Adrenal gland (tissue), 12 donors: ENCODE measurements around the gene TLR5. TPM values are rescaled to one million over a fixed set of nuclear protein-coding genes. Genes with fewer than 3 reads are reported as not detected.
A peak's percentile ranks its signal among the peaks of the same experiment; 100 is the strongest.

Experiments used
- DNase-seq, 7 donors: peaks; one replicate each; pipeline ENCODE4 v3.0.0-alpha.2; 2019 to 2020
- H3K27ac ChIP-seq, 5 donors: fragments of 200-600 bp; sonication (generic) in 4 of 5; 1 replicate in 3 of 5; 2 replicates in 2 of 5; pipeline versions ENCODE4 v1.5.1 to v1.8.0; 2016 to 2020; ENCODE audit warnings: mild to moderate bottlenecking in 1 of 5
- H3K27me3 ChIP-seq: fragments of 200-600 bp; 2 replicates; pipeline ENCODE4 v1.8.0; 2021
- H3K36me3 ChIP-seq, 2 donors: fragments of 200-600 bp; replicated peaks in 1 of 2; 1 replicate in 1 of 2; 2 replicates in 1 of 2; pipeline versions ENCODE4 v1.5.1 to v1.8.0; 2018 to 2022
- H3K4me1 ChIP-seq, 2 donors: fragments of 200-600 bp; replicated peaks in 1 of 2; 1 replicate in 1 of 2; 2 replicates in 1 of 2; pipeline versions ENCODE4 v1.5.1 to v1.8.0; 2018 to 2021
- H3K4me3 ChIP-seq, 4 donors: fragments of 200-600 bp; sonication (generic) in 3 of 4; one replicate each; pipeline ENCODE4 v1.5.1; 2016 to 2018
- H3K9me3 ChIP-seq, 3 donors: fragments of 200-600 bp; sonication (generic) in 1 of 3; replicated peaks in 1 of 3; 1 replicate in 2 of 3; 2 replicates in 1 of 3; pipeline versions ENCODE4 v1.5.1 to v1.8.0; 2016 to 2021
- POLR2A ChIP-seq, 2 donors: fragments of 450-650 bp; IDR thresholded peaks; one replicate each; pipeline ENCODE4 v1.6.1; 2017; ENCODE audit warnings: antibody characterized with exemption in 2 of 2, mild to moderate bottlenecking in 2 of 2, moderate library complexity in 1 of 2
- WGBS, 4 donors: extraction: QIAGEN DNeasy Blood & Tissue Kit in 2 of 4; methylation state at CpG; one replicate each; pipeline versions ENCODE4 v1.1.5 to v1.1.7; 2013 to 2017; 5-methylcytosine and 5-hydroxymethylcytosine counted together
- intact Hi-C, 2 donors: fragments of 100-400 bp; cut with DNase I; formaldehyde crosslinking; loops; one replicate each; pipeline versions ENCODE4 v1.14.1 to v1.15.0; 2022 to 2023
- polyA plus RNA-seq, 3 donors: library from polyadenylated mRNA; stranded (reverse); fragments of 200-250 nt in 2 of 3; fragments of 350-450 nt in 1 of 3; fragmentation: Illumina TruSeq in 1 of 3; extraction: RNeasy Lipid Tissue Mini Kit (QIAGEN cat#74804) in 1 of 3; gene quantifications; one replicate each; pipeline ENCODE4 v1.2.3, GENCODE V29; 2013 to 2014
- total RNA-seq, 9 donors: library from RNA; depleted of rRNA in 4 of 9; stranded (reverse); fragments of >200 nt in 4 of 9; fragments of 120-200 nt in 1 of 9; fragmentation: NEBNext Ultra II Directional in 1 of 9; extraction: Animal tissue kit (Norgen Biotek cat#: 25700) in 1 of 9; gene quantifications; one replicate each; pipeline versions ENCODE4 v1.1.0 to v1.2.4, GENCODE V29; 2013 to 2023
- TF ChIP-seq, protein P1 (sequence below), 6 experiments: fragments of 450-650 bp in 4 of 6; fragments of 200-600 bp in 2 of 6; sonication (generic) in 1 of 6; IDR thresholded peaks; 1 replicate in 5 of 6; 2 replicates in 1 of 6; pipeline versions ENCODE4 v1.5.1 to v1.8.0; 2016 to 2021; ENCODE audit warnings: antibody characterized with exemption in 6 of 6, mild to moderate bottlenecking in 2 of 6, moderate library complexity in 1 of 6
- donor health status: healthy with polysubstance abuse.
- donor health status: Bipolar disorder and iron deficiency.
- donor health status: DM: yes; HTN: yes; CAD: no.
- donor health status: DM: no; HTN: no; CAD: no.
- donor health status: DM: no; HTN: no; CAD: no.
- donor health status: DM: yes; HTN: yes; CAD: no.

Gene TLR5
- total and polyA plus RNA-seq, 12 donors: 0.33 to 11.5 (median 4.7) TPM

- Histone ChIP-seq H3K27ac (no peak overlapping the region), H3K4me3 (no peak overlapping the region), H3K9me3 (no peaks in the 10 kb centered on the region), H3K4me1 (no peaks in the 10 kb centered on the region), H3K36me3 (no peaks in the 10 kb centered on the region), H3K27me3 (no peaks in the 10 kb centered on the region)
- WGBS, 4 donors: 67 to 76% (median 74%) methylated on average over 5 of the region's 5 CpGs
- TF ChIP-seq, protein P1, sequence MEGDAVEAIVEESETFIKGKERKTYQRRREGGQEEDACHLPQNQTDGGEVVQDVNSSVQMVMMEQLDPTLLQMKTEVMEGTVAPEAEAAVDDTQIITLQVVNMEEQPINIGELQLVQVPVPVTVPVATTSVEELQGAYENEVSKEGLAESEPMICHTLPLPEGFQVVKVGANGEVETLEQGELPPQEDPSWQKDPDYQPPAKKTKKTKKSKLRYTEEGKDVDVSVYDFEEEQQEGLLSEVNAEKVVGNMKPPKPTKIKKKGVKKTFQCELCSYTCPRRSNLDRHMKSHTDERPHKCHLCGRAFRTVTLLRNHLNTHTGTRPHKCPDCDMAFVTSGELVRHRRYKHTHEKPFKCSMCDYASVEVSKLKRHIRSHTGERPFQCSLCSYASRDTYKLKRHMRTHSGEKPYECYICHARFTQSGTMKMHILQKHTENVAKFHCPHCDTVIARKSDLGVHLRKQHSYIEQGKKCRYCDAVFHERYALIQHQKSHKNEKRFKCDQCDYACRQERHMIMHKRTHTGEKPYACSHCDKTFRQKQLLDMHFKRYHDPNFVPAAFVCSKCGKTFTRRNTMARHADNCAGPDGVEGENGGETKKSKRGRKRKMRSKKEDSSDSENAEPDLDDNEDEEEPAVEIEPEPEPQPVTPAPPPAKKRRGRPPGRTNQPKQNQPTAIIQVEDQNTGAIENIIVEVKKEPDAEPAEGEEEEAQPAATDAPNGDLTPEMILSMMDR (IDR thresholded peaks at IDR 0.05): no peak
- no peak for TF ChIP-seq POLR2A (IDR thresholded peaks at IDR 0.05)
- intact Hi-C loops: no loop called here
- peak in 1 of 7 donors; percentile 19 for DNase-seq
Observed at GRCh38 chr1:223188618-223189356, 45.7 kb upstream of the TLR5 start.

DNA sequence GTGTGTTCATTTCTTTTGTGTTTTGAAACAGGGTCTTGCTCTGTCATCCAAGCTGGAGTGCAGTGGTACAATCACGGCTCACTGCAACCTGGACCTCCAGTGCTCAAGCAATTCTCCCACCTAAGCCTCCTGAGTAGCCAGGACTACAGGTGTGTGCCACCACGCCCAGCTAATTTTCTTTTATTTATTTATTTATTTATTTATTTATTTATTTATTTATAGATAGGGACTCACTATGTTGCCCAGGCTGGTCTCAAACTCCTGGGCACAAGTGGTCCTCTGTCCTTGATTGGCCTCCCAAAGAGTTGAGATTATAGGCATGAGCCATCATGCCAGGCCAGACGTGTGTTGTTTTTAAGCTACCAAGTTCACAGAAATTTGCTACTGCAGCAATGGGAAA lies 43.8 kb upstream of the TLR5 start:
- no peak for DNase-seq
- WGBS, 4 donors: 89 to 94% (median 92%) methylated on average over 3 of the region's 3 CpGs
- intact Hi-C loops: no loop called here
- Histone ChIP-seq H3K36me3 (no peaks in the 10 kb centered on the region), H3K4me1 (no peaks in the 10 kb centered on the region), H3K27ac (no peak overlapping the region), H3K9me3 (no peaks in the 10 kb centered on the region), H3K4me3 (no peak overlapping the region), H3K27me3 (no peaks in the 10 kb centered on the region)
- TF ChIP-seq, protein P1 (IDR thresholded peaks at IDR 0.05): no peak
- TF ChIP-seq POLR2A (IDR thresholded peaks at IDR 0.05): no peak

- no peak for DNase-seq
- Histone ChIP-seq H3K36me3 (no peaks in the 10 kb centered on the region), H3K4me3 (no peak overlapping the region), H3K9me3 (no peaks in the 10 kb centered on the region), H3K4me1 (peaks cover 0 to 4% of the 10 kb centered on the region in 2 donors), H3K27ac (no peak overlapping the region), H3K27me3 (no peaks in the 10 kb centered on the region)
- TF ChIP-seq POLR2A (IDR thresholded peaks at IDR 0.05): no peak
- TF ChIP-seq, protein P1 (IDR thresholded peaks at IDR 0.05): no peak
- 82 to 88% (median 86%) methylated on average over 9 of the region's 9 CpGs for WGBS, 4 donors
- intact Hi-C loops: no loop called here
Observed at GRCh38 chr1:223183268-223183862, 40.3 kb upstream of the TLR5 start.

DNA sequence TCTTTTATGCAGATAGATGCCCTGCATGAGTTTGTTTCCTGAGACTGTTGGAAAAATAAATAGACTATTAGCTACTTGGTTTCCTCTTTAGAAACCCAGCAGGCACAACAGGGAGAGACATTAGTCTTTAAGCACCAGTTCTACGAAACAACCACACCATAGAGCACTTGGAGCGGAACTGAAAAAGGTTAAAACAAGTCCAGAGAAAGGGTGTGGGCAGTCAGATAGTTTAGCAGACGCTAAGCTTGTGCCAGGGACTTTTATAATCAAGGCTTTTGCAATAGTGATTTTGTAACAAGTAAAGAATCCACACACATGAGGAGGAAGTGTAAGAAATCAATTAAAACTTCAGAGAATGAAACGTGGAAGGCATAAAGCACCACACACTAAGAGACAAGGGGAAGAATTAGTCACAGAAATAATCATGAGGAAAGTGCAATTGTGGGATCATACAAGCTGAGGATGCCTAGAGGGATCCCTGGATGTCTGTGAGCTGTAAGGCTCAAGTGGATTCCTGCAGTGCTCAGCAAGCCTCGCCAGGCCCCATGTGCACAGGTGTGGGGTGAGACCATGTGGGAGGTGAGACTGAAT lies 37.8 kb upstream of the TLR5 start:
- DNase-seq: peak in 2 of 7 donors; percentile 20 to 33
- Histone ChIP-seq H3K4me1 (peaks cover 0 to 4% of the 10 kb centered on the region in 2 donors), H3K27ac (peak overlapping the region in 2 of 5 donors; percentile 19 to 70), H3K27me3 (no peaks in the 10 kb centered on the region), H3K4me3 (no peak overlapping the region), H3K9me3 (no peaks in the 10 kb centered on the region), H3K36me3 (no peaks in the 10 kb centered on the region)
- TF ChIP-seq, protein P1 (IDR thresholded peaks at IDR 0.05): no peak
- TF ChIP-seq POLR2A (IDR thresholded peaks at IDR 0.05): no peak
- intact Hi-C loops: no loop called here
- WGBS, 4 donors: 48 to 55% (median 54%) methylated on average over 5 of the region's 5 CpGs
